ENCODE measurements around the gene CTDSP1. TPM values are rescaled to one million over a fixed set of nuclear protein-coding genes. Genes with fewer than 3 reads are reported as not detected.
A peak's percentile ranks its signal among the peaks of the same experiment; 100 is the strongest.

The CTDSP1 gene
- total and polyA plus RNA-seq, 2 donors (not counting 1 experiment from before 2014, with no cell fraction given) = 99.8 to 207 TPM

DNA sequence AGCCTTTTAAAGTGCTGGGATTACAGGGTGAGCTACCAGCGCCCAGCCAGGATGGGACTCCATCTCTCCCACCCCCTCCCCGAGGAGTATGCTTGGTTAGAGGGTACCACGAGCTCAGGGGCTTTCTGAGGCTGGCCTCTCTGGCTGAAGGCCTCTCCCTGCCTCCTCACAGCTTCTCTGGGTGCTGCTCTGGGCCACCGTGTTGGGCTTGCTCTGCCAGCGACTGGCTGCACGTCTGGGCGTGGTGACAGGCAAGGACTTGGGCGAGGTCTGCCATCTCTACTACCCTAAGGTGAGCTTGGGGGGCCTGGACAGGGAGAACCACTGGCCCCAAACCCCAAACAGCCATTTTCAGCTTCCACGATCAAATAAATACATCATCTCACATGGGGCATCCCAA, 14.7 kb upstream of the CTDSP1 start:
- Mint-ChIP-seq H3K4me3 (no peak overlapping the region), H3K4me1 (peaks cover 16% of the 10 kb centered on the region), H3K27me3 (peaks cover 2% of the 10 kb centered on the region), H3K27ac (no peak overlapping the region), H3K9me3 (ENCODE audit: insufficient read depth) (no peaks in the 10 kb centered on the region)
- Histone ChIP-seq H3K9ac (ENCODE audit: low read length) (no peak overlapping the region), H2AFZ (ENCODE audit: insufficient read depth, low read depth, low read length, poor library complexity, severe bottlenecking) (no peak overlapping the region), H3K27me3 (replicated peaks in 1 of 4; ENCODE audit: control extremely low read depth in 1 of 4, control insufficient read depth in 3 of 4, insufficient read depth in 4 of 4, low read length in 3 of 4) (peaks cover 0 to 16% (median 0%) of the 10 kb centered on the region in 4 experiments), H3K79me2 (ENCODE audit: control insufficient read depth, insufficient read depth, low read length) (no peaks in the 10 kb centered on the region), H3K27ac (ENCODE audit: low read length in 2 of 2) (no peak overlapping the region), H3K4me3 (ENCODE audit: control extremely low read depth in 1 of 5, extremely low read depth in 1 of 5, insufficient read depth in 1 of 5, low read depth in 2 of 5, low read length in 4 of 5) (no peak overlapping the region), H4K20me1 (ENCODE audit: control insufficient read depth, insufficient read depth, low read length, poor library complexity, severe bottlenecking) (no peaks in the 10 kb centered on the region), H3K4me1 (ENCODE audit: control insufficient read depth in 2 of 2, insufficient read depth in 2 of 2, low read length in 2 of 2) (peaks cover 6 to 7% of the 10 kb centered on the region in 2 donors), H3K9me3 (ENCODE audit: control extremely low read depth in 1 of 3, control insufficient read depth in 2 of 3, insufficient read depth in 1 of 3, low read length in 2 of 3) (peaks cover 0 to 5% (median 0%) of the 10 kb centered on the region in 3 donors), H3K36me3 (replicated peaks in 1 of 2; ENCODE audit: control extremely low read depth in 1 of 2, control insufficient read depth in 1 of 2, extremely low read depth in 1 of 2, insufficient read depth in 2 of 2, low read length in 1 of 2) (no peaks in the 10 kb centered on the region), H3K4me2 (replicated peaks; ENCODE audit: low read depth, low read length, poor library complexity, severe bottlenecking) (no peak overlapping the region)
- no peak for DNase-seq
- POLR2A ChIA-PET = no interaction called here
- TF ChIP-seq CTCF (IDR thresholded peaks at IDR 0.05) (no peak), EZH2 (IDR thresholded peaks at IDR 0.05; ENCODE audit: borderline replicate concordance, insufficient read depth, low read depth, low read length, poor library complexity, severe bottlenecking) (no peak)
- intact Hi-C loops (cut with micrococcal nuclease) = no loop called here
- CTCF ChIA-PET = interaction anchor here (1.1 kb wide), 1 partner anchor 94 kb away, joined by 3 read pairs; no protein-coding TSS in a partner anchor
- WGBS (ENCODE audit: insufficient coverage) = 89% methylated on average over 7 of the region's 9 CpGs
- no peak for ATAC-seq (ENCODE audit: low read depth)

GRCh38 chr2:218386505-218387368, 12.9 kb upstream of the CTDSP1 start:
- 92% methylated on average over 17 of the region's 23 CpGs for WGBS (ENCODE audit: insufficient coverage)
- Histone ChIP-seq H3K9me3 (ENCODE audit: control extremely low read depth in 1 of 3, control insufficient read depth in 2 of 3, insufficient read depth in 1 of 3, low read length in 2 of 3) (peaks cover 0 to 5% (median 0%) of the 10 kb centered on the region in 3 donors), H3K36me3 (replicated peaks in 1 of 2; ENCODE audit: control extremely low read depth in 1 of 2, control insufficient read depth in 1 of 2, extremely low read depth in 1 of 2, insufficient read depth in 2 of 2, low read length in 1 of 2) (no peaks in the 10 kb centered on the region), H3K27ac (ENCODE audit: low read length in 2 of 2) (no peak overlapping the region), H3K4me2 (replicated peaks; ENCODE audit: low read depth, low read length, poor library complexity, severe bottlenecking) (peak overlapping the region; percentile 77), H3K27me3 (replicated peaks in 1 of 4; ENCODE audit: control extremely low read depth in 1 of 4, control insufficient read depth in 3 of 4, insufficient read depth in 4 of 4, low read length in 3 of 4) (peaks cover 0 to 16% (median 0%) of the 10 kb centered on the region in 4 experiments), H3K9ac (ENCODE audit: low read length) (no peak overlapping the region), H4K20me1 (ENCODE audit: control insufficient read depth, insufficient read depth, low read length, poor library complexity, severe bottlenecking) (no peaks in the 10 kb centered on the region), H3K79me2 (ENCODE audit: control insufficient read depth, insufficient read depth, low read length) (no peaks in the 10 kb centered on the region), H2AFZ (ENCODE audit: insufficient read depth, low read depth, low read length, poor library complexity, severe bottlenecking) (peak overlapping the region; percentile 77), H3K4me3 (ENCODE audit: control extremely low read depth in 1 of 5, extremely low read depth in 1 of 5, insufficient read depth in 1 of 5, low read depth in 2 of 5, low read length in 4 of 5) (no peak overlapping the region), H3K4me1 (ENCODE audit: control insufficient read depth in 2 of 2, insufficient read depth in 2 of 2, low read length in 2 of 2) (peaks cover 6 to 7% of the 10 kb centered on the region in 2 donors)
- TF ChIP-seq CTCF (IDR thresholded peaks at IDR 0.05) (no peak), EZH2 (IDR thresholded peaks at IDR 0.05; ENCODE audit: borderline replicate concordance, insufficient read depth, low read depth, low read length, poor library complexity, severe bottlenecking) (no peak)
- intact Hi-C loops (cut with micrococcal nuclease) = no loop called here
- ATAC-seq (ENCODE audit: low read depth) (no peak), DNase-seq (no peak)
- H3K27me3 Mint-ChIP-seq = peaks cover 2% of the 10 kb centered on the region
- no peak overlapping the region for H3K27ac Mint-ChIP-seq
- POLR2A ChIA-PET = interaction anchor here (0.7 kb wide), 1 partner anchor 70 kb away, joined by 5 read pairs; no protein-coding TSS in a partner anchor
- peaks cover 13% of the 10 kb centered on the region for H3K4me1 Mint-ChIP-seq
- H3K9me3 Mint-ChIP-seq (ENCODE audit: insufficient read depth) = no peaks in the 10 kb centered on the region
- CTCF ChIA-PET = interaction anchor here (0.9 to 1.0 kb wide), 2 partner anchors 9 to 114 kb away, joined by 3 to 4 read pairs; no protein-coding TSS in a partner anchor
- H3K4me3 Mint-ChIP-seq = peak overlapping the region; percentile 76

Data from B cell (primary cell).